Stomach (tissue), 9 donors: ENCODE measurements around the gene LCE2B. TPM values are rescaled to one million over a fixed set of nuclear protein-coding genes. Genes with fewer than 3 reads are reported as not detected.

Experiments
- DNase-seq, 2 donors: peaks; one replicate each; pipeline versions ENCODE4 v3.0.0 to v3.0.0-alpha.2; 2013 to 2019
- H3K27ac ChIP-seq, 5 donors: fragments of 200-600 bp in 4 of 5; sonication (generic) in 4 of 5; one replicate each; pipeline ENCODE4 v1.5.1; 2013 to 2019; ENCODE audit warnings: mild to moderate bottlenecking in 1 of 5, moderate library complexity in 1 of 5
- H3K27me3 ChIP-seq, 3 donors: fragments of 200-600 bp; sonication (generic); one replicate each; pipeline ENCODE4 v1.5.1; 2017 to 2019; ENCODE audit warnings: mixed run types in 1 of 3
- H3K36me3 ChIP-seq, 4 donors: fragments of 200-600 bp; sonication (generic); 1 replicate in 3 of 4; 2 replicates in 1 of 4; pipeline ENCODE4 v1.5.1; 2016 to 2019
- H3K4me1 ChIP-seq, 4 donors: fragments of 200-600 bp; sonication (generic); one replicate each; pipeline ENCODE4 v1.5.1; 2016 to 2019
- H3K4me3 ChIP-seq, 4 donors: fragments of 200-600 bp; sonication (generic) in 3 of 4; one replicate each; pipeline ENCODE4 v1.5.1; 2016 to 2019; ENCODE audit warnings: mild to moderate bottlenecking in 1 of 4
- H3K9me3 ChIP-seq, 4 donors: fragments of 200-600 bp; sonication (generic); one replicate each; pipeline ENCODE4 v1.5.1; 2016 to 2019
- CTCF ChIP-seq, 7 experiments: fragments of 450-650 bp in 4 of 7; fragments of 200-600 bp in 3 of 7; sonication (generic) in 3 of 7; IDR thresholded peaks; one replicate each; pipeline ENCODE4 v1.5.1; 2016 to 2019; ENCODE audit warnings: antibody characterized with exemption in 7 of 7, control low read depth in 2 of 7, mild to moderate bottlenecking in 1 of 7
- EP300 ChIP-seq: sonication (generic); formaldehyde crosslinking; IDR thresholded peaks from one replicate; pipeline ENCODE4 v1.6.1; 2017; ENCODE audit warnings: antibody characterized with exemption
- POLR2A ChIP-seq, 4 donors: fragments of 450-650 bp; IDR thresholded peaks; one replicate each; pipeline ENCODE4 v1.6.1; 2016; ENCODE audit warnings: antibody characterized with exemption in 4 of 4, control low read depth in 2 of 4, mild to moderate bottlenecking in 1 of 4, moderate library complexity in 1 of 4
- POLR2AphosphoS5 ChIP-seq, 3 donors: sonication (generic); formaldehyde crosslinking; IDR thresholded peaks; one replicate each; pipeline ENCODE4 v1.6.1; 2016; ENCODE audit warnings: antibody characterized with exemption in 3 of 3
- WGBS, 5 donors: extraction: QIAGEN DNeasy Blood & Tissue Kit in 3 of 5; methylation state at CpG; one replicate each; pipeline versions ENCODE4 v1.1.5 to v1.1.7; 2013 to 2018; 5-methylcytosine and 5-hydroxymethylcytosine counted together
- intact Hi-C: fragments of 100-400 bp; cut with DNase I; formaldehyde crosslinking; loops from one replicate; pipeline ENCODE4 v1.15.1; 2023; ENCODE audit warnings: low total_unique reads
- polyA plus RNA-seq, 3 donors: library from polyadenylated mRNA; stranded (reverse); fragments of 200-250 nt; gene quantifications; one replicate each; pipeline ENCODE4 v1.2.3, GENCODE V29; 2013
- total RNA-seq, 5 donors: library from RNA; depleted of rRNA; stranded (reverse); fragments of >200 nt; gene quantifications; one replicate each; pipeline versions ENCODE4 v1.1.0 to v1.2.3, GENCODE V29; 2014 to 2016
- donor health status: healthy with polysubstance abuse.
- donor health status: Bipolar disorder and iron deficiency.
- donor health status: healthy.

The LCE2B gene
- total and polyA plus RNA-seq, 8 donors: not detected

GRCh38 chr1:152679459-152679858, 6.5 kb upstream of the LCE2B start:
- Histone ChIP-seq H3K4me3 (no peak overlapping the region), H3K4me1 (no peaks in the 10 kb centered on the region), H3K36me3 (no peaks in the 10 kb centered on the region), H3K27ac (no peak overlapping the region), H3K9me3 (no peaks in the 10 kb centered on the region), H3K27me3 (peaks cover 0 to 4% (median 0%) of the 10 kb centered on the region in 3 donors)
- peak in 1 of 2 donors; percentile 26 for DNase-seq
- no peak for TF ChIP-seq CTCF (IDR thresholded peaks at IDR 0.05)
- TF ChIP-seq POLR2A (IDR thresholded peaks at IDR 0.05): no peak
- no peak for TF ChIP-seq EP300
- TF ChIP-seq POLR2AphosphoS5 (IDR thresholded peaks at IDR 0.05): no peak
- 52 to 79% (median 56%) methylated on average over 4 to 6 of the region's 6 CpGs for WGBS, 5 donors
- intact Hi-C loops: no loop called here

- H3K9me3 ChIP-seq: no peaks in the 10 kb centered on the region
- no peak overlapping the region for H3K27ac ChIP-seq
- H3K4me3 ChIP-seq: no peak overlapping the region
- no peak for DNase-seq
- WGBS, 5 donors: 56 to 71% (median 63%) methylated on average over 2 of the region's 2 CpGs
- no peaks in the 10 kb centered on the region for H3K36me3 ChIP-seq
- intact Hi-C loops: no loop called here
- H3K27me3 ChIP-seq: no peaks in the 10 kb centered on the region
- no peaks in the 10 kb centered on the region for H3K4me1 ChIP-seq
- no peak for TF ChIP-seq EP300
Observed at GRCh38 chr1:152681616-152682015, 4.3 kb upstream of the LCE2B start.

GRCh38 chr1:152683846-152684245, 2.1 kb upstream of the LCE2B start:
- intact Hi-C loops: no loop called here
- DNase-seq: no peak
- Histone ChIP-seq H3K27me3 (no peaks in the 10 kb centered on the region), H3K27ac (no peak overlapping the region), H3K4me1 (no peaks in the 10 kb centered on the region), H3K4me3 (no peak overlapping the region), H3K36me3 (no peaks in the 10 kb centered on the region), H3K9me3 (no peaks in the 10 kb centered on the region)
- TF ChIP-seq EP300: no peak
- no peak for TF ChIP-seq CTCF (IDR thresholded peaks at IDR 0.05)

- DNase-seq: no peak
- Histone ChIP-seq H3K27me3 (no peaks in the 10 kb centered on the region), H3K4me3 (no peak within 1 kb of the TSS), H3K27ac (no peak within 1 kb of the TSS), H3K36me3 (no peaks in the 10 kb centered on the region), H3K9me3 (peaks cover 0 to 3% (median 0%) of the 10 kb centered on the region in 4 donors), H3K4me1 (no peaks in the 10 kb centered on the region)
- WGBS, 5 donors: 40 to 61% (median 50%) methylated on average over 4 of the region's 4 CpGs
- TF ChIP-seq EP300 (no peak), POLR2A (IDR thresholded peaks at IDR 0.05) (no peak), CTCF (IDR thresholded peaks at IDR 0.05) (no peak), POLR2AphosphoS5 (IDR thresholded peaks at IDR 0.05) (no peak)
- intact Hi-C loops: no loop called here
Observed at GRCh38 chr1:152697701-152698600, 12.0 kb downstream of the LCE2B start, which contains the start of gene LCE2A. LCE2A (plus strand) TSS chr1:152698345; CDS start chr1:152698902, 557 bp downstream.

- WGBS, 5 donors: 80 to 87% (median 85%) methylated on average over 4 of the region's 4 CpGs
- DNase-seq: no peak
- intact Hi-C loops: no loop called here
- no peaks in the 10 kb centered on the region for H3K36me3 ChIP-seq
- H3K27ac ChIP-seq: no peak overlapping the region
- H3K4me1 ChIP-seq: no peaks in the 10 kb centered on the region
- no peaks in the 10 kb centered on the region for H3K27me3 ChIP-seq
- H3K9me3 ChIP-seq: peaks cover 0 to 4% (median 0%) of the 10 kb centered on the region in 4 donors
- TF ChIP-seq POLR2A (IDR thresholded peaks at IDR 0.05): no peak
- no peak for TF ChIP-seq POLR2AphosphoS5 (IDR thresholded peaks at IDR 0.05)
- TF ChIP-seq CTCF (IDR thresholded peaks at IDR 0.05): no peak
- no peak overlapping the region for H3K4me3 ChIP-seq
Observed at GRCh38 chr1:152699746-152700145, 13.8 kb downstream of the LCE2B start.
